Measurements from ENCODE around the gene LAMTOR1.

LAMTOR1 gene

DNA sequence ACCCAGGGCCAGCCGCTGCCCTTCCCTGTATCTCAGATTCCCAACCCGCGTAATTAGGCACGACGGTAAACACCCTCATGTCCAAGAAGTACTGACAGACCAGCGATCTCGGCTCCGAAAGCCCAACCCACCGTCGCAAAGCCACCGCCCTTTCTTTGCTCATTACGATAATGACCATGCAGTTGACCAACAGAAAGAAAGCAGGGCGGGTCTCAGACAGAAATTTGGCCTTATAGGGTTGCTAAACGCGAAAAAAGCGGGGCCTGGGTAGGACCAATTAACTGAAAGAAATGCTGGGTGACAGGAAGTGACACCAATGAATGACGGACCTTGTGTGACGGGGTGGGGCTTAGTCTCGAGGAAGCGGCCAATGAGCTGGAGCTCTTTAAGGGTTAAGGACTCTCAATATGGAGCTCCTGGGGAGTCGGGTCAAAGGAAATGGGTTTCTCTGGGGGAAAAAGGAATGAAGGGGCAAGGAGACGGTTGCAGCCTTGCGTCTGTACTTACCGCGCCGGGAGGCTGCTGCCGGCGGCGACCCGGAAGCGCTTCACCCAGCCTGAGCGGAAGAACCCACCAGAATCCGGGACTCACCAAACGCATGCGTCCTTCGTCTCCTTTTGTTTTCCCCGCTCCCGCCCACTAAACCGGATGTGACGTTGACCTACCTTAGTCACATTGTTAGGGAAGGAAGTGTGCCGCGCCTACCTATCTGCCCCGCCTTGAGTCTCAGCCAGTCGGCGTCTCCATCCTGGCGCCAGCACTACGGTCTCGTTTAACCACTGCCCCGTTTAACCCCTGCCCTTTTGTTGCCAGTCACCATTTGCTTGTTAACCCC, 9.3 kb upstream of the LAMTOR1 start, which contains the start of gene ANAPC15:
ANAPC15 (minus strand) TSS at position 553 of the 835 bp plus-strand sequence. CDS start 1,419 bp downstream, outside the sequence.
- TF ChIP-seq TCF12 (IDR thresholded peaks at IDR 0.05; ENCODE audit: low read depth) (no peak), RAD21 (IDR thresholded peaks at IDR 0.05; ENCODE audit: low read depth) (no peak), CREB1 (IDR thresholded peaks at IDR 0.05; ENCODE audit: low read depth) (peak; percentile 46), EP300 (IDR thresholded peaks at IDR 0.05; ENCODE audit: borderline replicate concordance) (no peak), TAF1 (IDR thresholded peaks at IDR 0.05; ENCODE audit: low read depth) (peak; percentile 82), YY1 (IDR thresholded peaks at IDR 0.05; ENCODE audit: low read depth) (no peak; the same call in 1 of the 2 replicates), CEBPB (IDR thresholded peaks at IDR 0.05) (no peak), TEAD4 (IDR thresholded peaks at IDR 0.05) (no peak), REST (IDR thresholded peaks at IDR 0.05; ENCODE audit: low read depth) (no peak), ZBTB7A (IDR thresholded peaks at IDR 0.05; ENCODE audit: low read depth) (no peak), NFIC (IDR thresholded peaks at IDR 0.05) (0 out of 2 replicates have a peak, but pooled peaks have one; percentile 35), FOXM1 (IDR thresholded peaks at IDR 0.05; ENCODE audit: borderline replicate concordance, low read depth) (0 out of 2 replicates have a peak, but pooled peaks have one; percentile 52), EGR1 (IDR thresholded peaks at IDR 0.05) (no peak)
- TF ChIP-seq, protein P1, sequence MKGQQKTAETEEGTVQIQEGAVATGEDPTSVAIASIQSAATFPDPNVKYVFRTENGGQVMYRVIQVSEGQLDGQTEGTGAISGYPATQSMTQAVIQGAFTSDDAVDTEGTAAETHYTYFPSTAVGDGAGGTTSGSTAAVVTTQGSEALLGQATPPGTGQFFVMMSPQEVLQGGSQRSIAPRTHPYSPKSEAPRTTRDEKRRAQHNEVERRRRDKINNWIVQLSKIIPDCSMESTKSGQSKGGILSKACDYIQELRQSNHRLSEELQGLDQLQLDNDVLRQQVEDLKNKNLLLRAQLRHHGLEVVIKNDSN (IDR thresholded peaks at IDR 0.05), result peak; percentile 79
- TF ChIP-seq, protein P2, sequence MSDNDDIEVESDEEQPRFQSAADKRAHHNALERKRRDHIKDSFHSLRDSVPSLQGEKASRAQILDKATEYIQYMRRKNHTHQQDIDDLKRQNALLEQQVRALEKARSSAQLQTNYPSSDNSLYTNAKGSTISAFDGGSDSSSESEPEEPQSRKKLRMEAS (IDR thresholded peaks at IDR 0.05), result peak; percentile 78

DNA sequence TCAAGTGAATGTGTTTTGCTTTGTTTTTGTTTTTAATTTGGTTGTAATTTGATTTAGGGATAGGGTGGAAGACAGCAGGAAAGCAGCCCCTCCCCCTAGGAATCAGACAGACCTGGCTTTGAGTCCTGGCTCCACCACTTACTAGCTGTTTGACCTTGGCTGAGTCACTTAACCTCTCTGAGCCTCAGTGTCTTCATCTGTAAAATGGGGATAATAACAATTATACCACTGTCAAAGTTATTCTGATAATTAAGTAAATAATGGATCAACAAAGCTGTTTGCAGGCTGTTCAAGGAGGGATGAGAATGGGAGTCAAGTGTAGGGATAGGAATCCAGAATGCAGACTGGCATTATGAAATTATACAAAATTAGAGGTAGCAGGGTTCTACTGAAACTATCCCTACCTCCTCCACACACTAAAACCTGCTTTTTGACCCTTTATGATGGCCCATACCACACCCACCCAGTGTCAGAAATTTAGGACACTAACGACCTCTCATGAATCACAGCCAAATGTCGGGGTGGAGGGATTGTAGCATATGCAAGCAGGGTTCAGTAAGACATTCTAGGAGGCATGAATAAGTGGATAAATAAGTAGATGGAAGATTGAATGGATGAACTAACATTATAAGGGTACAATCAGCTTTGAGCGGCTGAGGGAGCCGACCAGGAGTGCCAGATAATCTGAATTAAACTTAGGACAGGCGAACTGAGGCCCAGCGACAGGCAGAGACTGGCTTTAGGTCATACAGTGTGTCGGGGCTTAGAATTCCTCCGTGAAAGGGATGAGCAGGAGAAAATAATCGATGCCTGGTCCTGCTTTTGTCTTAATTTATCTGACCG, 8.4 kb upstream of the LAMTOR1 start:
- TF ChIP-seq EP300 (IDR thresholded peaks at IDR 0.05; ENCODE audit: borderline replicate concordance) (no peak), RAD21 (IDR thresholded peaks at IDR 0.05; ENCODE audit: low read depth) (no peak)
- TF ChIP-seq, protein P1 (IDR thresholded peaks at IDR 0.05), result no peak
- TF ChIP-seq, protein P2 (IDR thresholded peaks at IDR 0.05), result peak; percentile 1; the same call in 1 of the 2 replicates

DNA sequence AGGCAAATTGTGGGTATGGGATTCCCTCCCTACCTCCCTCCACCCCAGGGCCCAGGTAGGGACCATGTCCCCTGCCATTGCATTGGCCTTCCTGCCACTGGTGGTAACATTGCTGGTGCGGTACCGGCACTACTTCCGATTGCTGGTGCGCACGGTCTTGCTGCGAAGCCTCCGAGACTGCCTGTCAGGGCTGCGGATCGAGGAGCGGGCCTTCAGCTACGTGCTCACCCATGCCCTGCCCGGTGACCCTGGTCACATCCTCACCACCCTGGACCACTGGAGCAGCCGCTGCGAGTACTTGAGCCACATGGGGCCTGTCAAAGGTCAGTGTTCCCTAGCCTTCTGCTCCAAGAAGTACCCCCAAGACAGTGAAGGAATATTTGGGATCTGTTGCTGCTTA, 2.8 kb upstream of the LAMTOR1 start, which contains the start of gene TOMT:
TOMT (plus strand) TSS at position 37 of the 400 bp plus-strand sequence; CDS start at position 65, 28 bp downstream.
- TF ChIP-seq REST (IDR thresholded peaks at IDR 0.05; ENCODE audit: low read depth) (no peak), YY1 (IDR thresholded peaks at IDR 0.05; ENCODE audit: low read depth) (no peak), TEAD4 (IDR thresholded peaks at IDR 0.05) (no peak), EP300 (IDR thresholded peaks at IDR 0.05; ENCODE audit: borderline replicate concordance) (no peak), ZBTB7A (IDR thresholded peaks at IDR 0.05; ENCODE audit: low read depth) (no peak), CREB1 (IDR thresholded peaks at IDR 0.05; ENCODE audit: low read depth) (no peak), TCF12 (IDR thresholded peaks at IDR 0.05; ENCODE audit: low read depth) (no peak), CEBPB (IDR thresholded peaks at IDR 0.05) (no peak), TAF1 (IDR thresholded peaks at IDR 0.05; ENCODE audit: low read depth) (no peak), FOXM1 (IDR thresholded peaks at IDR 0.05; ENCODE audit: borderline replicate concordance, low read depth) (no peak), NFIC (IDR thresholded peaks at IDR 0.05) (no peak), RAD21 (IDR thresholded peaks at IDR 0.05; ENCODE audit: low read depth) (no peak), EGR1 (IDR thresholded peaks at IDR 0.05) (no peak)
- TF ChIP-seq, protein P2 (IDR thresholded peaks at IDR 0.05), result no peak
- TF ChIP-seq, protein P1 (IDR thresholded peaks at IDR 0.05), result no peak

DNA sequence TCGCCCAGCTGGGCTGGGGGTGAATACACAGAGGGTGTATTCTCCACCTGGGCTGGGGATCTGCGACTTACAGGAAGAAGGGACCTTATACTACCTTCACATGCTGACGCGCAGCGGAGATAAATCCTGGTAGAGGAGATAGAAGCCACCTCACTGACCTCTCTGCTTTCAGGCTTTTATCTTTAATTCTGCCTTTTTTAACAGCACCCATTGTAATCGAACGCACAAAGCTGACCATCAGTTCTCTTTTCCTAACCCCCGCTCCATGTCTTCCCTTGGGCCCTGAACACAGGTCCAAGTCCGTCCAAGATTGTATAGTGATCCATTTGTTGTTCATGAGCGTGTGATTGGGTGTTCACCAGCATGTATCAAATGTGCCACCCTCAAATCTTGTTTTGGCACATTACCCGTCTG, 664 bp upstream of the LAMTOR1 start:
- TF ChIP-seq NFIC (IDR thresholded peaks at IDR 0.05) (no peak), TAF1 (IDR thresholded peaks at IDR 0.05; ENCODE audit: low read depth) (no peak), ZBTB7A (IDR thresholded peaks at IDR 0.05; ENCODE audit: low read depth) (no peak), CEBPB (IDR thresholded peaks at IDR 0.05) (no peak), TCF12 (IDR thresholded peaks at IDR 0.05; ENCODE audit: low read depth) (no peak), FOXM1 (IDR thresholded peaks at IDR 0.05; ENCODE audit: borderline replicate concordance, low read depth) (no peak), RAD21 (IDR thresholded peaks at IDR 0.05; ENCODE audit: low read depth) (no peak), REST (IDR thresholded peaks at IDR 0.05; ENCODE audit: low read depth) (no peak), EGR1 (IDR thresholded peaks at IDR 0.05) (no peak), EP300 (IDR thresholded peaks at IDR 0.05; ENCODE audit: borderline replicate concordance) (no peak)
- TF ChIP-seq, protein P1 (IDR thresholded peaks at IDR 0.05), result no peak
- TF ChIP-seq, protein P2 (IDR thresholded peaks at IDR 0.05), result no peak
